ENCODE measurements around the gene ATOSA. TPM values are rescaled to one million over a fixed set of nuclear protein-coding genes. Genes with fewer than 3 reads are reported as not detected.

The ATOSA gene
- total RNA-seq, 1 experiment from 2014 or later, result 21.3 TPM

DNA sequence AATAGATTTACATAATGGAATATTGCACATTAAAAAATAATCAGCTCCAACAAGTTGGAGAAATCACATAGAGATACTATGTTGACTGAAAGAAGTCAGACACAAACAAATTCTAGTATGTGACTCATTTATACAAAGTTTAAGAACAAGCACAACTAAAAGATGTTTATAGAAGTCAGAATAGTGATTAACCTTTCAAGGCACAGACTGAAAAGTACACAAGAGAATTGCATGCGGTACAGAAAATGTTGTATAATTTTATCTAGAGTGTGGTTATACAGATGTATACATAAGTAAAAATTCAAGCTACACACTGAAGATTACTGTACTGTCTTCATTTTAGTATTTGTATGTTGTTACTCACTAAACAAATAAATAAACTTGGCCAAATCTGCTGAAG is 19.3 kb upstream of the ATOSA start:
- DNase-seq (ENCODE audit: unreplicated experiment), result no peak
- H3K27ac Mint-ChIP-seq (ENCODE audit: low read depth, unreplicated experiment), result no peak overlapping the region
- no peaks in the 10 kb centered on the region for H3K36me3 Mint-ChIP-seq (ENCODE audit: insufficient read depth, unreplicated experiment)
- no TSS peak for BruUV-seq (replicated peaks)
- intact Hi-C loops (cut with micrococcal nuclease), result no loop called here
- ChIA-PET POLR2A (no interaction called here), CTCF (interaction anchor here (0.7 kb wide), 1 partner anchor 588 kb away, joined by 3 read pairs; no protein-coding TSS in a partner anchor)
- TF ChIP-seq, protein P1, sequence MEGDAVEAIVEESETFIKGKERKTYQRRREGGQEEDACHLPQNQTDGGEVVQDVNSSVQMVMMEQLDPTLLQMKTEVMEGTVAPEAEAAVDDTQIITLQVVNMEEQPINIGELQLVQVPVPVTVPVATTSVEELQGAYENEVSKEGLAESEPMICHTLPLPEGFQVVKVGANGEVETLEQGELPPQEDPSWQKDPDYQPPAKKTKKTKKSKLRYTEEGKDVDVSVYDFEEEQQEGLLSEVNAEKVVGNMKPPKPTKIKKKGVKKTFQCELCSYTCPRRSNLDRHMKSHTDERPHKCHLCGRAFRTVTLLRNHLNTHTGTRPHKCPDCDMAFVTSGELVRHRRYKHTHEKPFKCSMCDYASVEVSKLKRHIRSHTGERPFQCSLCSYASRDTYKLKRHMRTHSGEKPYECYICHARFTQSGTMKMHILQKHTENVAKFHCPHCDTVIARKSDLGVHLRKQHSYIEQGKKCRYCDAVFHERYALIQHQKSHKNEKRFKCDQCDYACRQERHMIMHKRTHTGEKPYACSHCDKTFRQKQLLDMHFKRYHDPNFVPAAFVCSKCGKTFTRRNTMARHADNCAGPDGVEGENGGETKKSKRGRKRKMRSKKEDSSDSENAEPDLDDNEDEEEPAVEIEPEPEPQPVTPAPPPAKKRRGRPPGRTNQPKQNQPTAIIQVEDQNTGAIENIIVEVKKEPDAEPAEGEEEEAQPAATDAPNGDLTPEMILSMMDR (IDR thresholded peaks at IDR 0.05; ENCODE audit: unreplicated experiment), result no peak
- H3K4me3 Mint-ChIP-seq (ENCODE audit: unreplicated experiment), result no peak overlapping the region
- no peaks in the 10 kb centered on the region for H3K9me3 Mint-ChIP-seq (ENCODE audit: unreplicated experiment)
- no peaks in the 10 kb centered on the region for H3K27me3 Mint-ChIP-seq (ENCODE audit: insufficient read depth, unreplicated experiment)
- H3K4me1 Mint-ChIP-seq (ENCODE audit: insufficient read depth, unreplicated experiment), result no peaks in the 10 kb centered on the region

DNA sequence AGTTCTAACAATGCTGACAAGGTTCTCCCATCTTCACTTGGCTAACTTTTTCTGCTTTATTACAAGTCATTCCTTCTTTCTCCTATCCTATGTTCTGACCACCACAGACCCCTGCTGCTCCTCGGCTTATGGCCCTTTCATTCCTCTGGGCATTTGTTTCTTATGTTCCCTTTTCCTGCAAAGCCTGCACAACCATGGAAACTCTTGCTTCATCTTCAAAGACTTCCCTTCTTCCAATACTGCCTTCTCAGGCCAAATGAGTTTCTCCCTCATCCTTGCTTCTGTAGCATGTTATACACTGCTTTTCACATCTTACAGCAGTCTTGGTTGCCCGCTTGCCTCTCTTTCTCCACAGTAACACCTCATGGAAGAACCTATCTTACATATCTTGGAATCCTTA is 17.9 kb upstream of the ATOSA start:
- CTCF ChIA-PET, result no interaction called here
- no TSS peak for BruUV-seq (replicated peaks)
- H3K27ac Mint-ChIP-seq (ENCODE audit: low read depth, unreplicated experiment), result no peak overlapping the region
- H3K27me3 Mint-ChIP-seq (ENCODE audit: insufficient read depth, unreplicated experiment), result no peaks in the 10 kb centered on the region
- H3K36me3 Mint-ChIP-seq (ENCODE audit: insufficient read depth, unreplicated experiment), result no peaks in the 10 kb centered on the region
- no peak for DNase-seq (ENCODE audit: unreplicated experiment)
- intact Hi-C loops (cut with micrococcal nuclease), result no loop called here
- no peaks in the 10 kb centered on the region for H3K4me1 Mint-ChIP-seq (ENCODE audit: insufficient read depth, unreplicated experiment)
- TF ChIP-seq, protein P1 (IDR thresholded peaks at IDR 0.05; ENCODE audit: unreplicated experiment), result no peak
- H3K9me3 Mint-ChIP-seq (ENCODE audit: unreplicated experiment), result no peaks in the 10 kb centered on the region
- H3K4me3 Mint-ChIP-seq (ENCODE audit: unreplicated experiment), result no peak overlapping the region
- POLR2A ChIA-PET, result interaction anchor here (1.1 kb wide), 1 partner anchor 9 kb away, joined by 4 read pairs; no protein-coding TSS in a partner anchor

DNA sequence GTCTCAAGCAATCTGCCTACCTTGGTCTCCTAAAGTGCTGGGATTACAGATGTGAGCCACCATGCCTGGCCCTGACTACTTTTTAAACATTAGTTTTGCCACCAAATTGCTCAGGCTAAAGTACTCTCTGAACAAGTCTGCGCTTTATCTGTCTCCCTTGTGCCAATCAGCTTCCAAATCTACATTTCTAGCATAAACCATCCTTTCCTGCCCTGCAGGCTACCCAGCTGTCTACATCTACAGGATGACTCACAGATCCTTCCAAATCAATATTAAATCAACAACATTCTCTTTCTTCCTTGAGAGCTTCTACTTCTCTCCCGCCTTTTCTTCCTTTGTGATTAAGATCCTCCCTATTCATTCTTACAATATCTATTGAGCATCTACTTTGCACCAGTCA is 16.0 kb upstream of the ATOSA start:
- ChIA-PET POLR2A (no interaction called here), CTCF (no interaction called here)
- Mint-ChIP-seq H3K27ac (ENCODE audit: low read depth, unreplicated experiment) (no peak overlapping the region), H3K9me3 (ENCODE audit: unreplicated experiment) (no peaks in the 10 kb centered on the region), H3K4me1 (ENCODE audit: insufficient read depth, unreplicated experiment) (no peaks in the 10 kb centered on the region), H3K4me3 (ENCODE audit: unreplicated experiment) (no peak overlapping the region), H3K36me3 (ENCODE audit: insufficient read depth, unreplicated experiment) (no peaks in the 10 kb centered on the region), H3K27me3 (ENCODE audit: insufficient read depth, unreplicated experiment) (no peaks in the 10 kb centered on the region)
- intact Hi-C loops (cut with micrococcal nuclease), result no loop called here
- BruUV-seq (replicated peaks), result no TSS peak
- TF ChIP-seq, protein P1 (IDR thresholded peaks at IDR 0.05; ENCODE audit: unreplicated experiment), result no peak
- DNase-seq (ENCODE audit: unreplicated experiment), result no peak

DNA sequence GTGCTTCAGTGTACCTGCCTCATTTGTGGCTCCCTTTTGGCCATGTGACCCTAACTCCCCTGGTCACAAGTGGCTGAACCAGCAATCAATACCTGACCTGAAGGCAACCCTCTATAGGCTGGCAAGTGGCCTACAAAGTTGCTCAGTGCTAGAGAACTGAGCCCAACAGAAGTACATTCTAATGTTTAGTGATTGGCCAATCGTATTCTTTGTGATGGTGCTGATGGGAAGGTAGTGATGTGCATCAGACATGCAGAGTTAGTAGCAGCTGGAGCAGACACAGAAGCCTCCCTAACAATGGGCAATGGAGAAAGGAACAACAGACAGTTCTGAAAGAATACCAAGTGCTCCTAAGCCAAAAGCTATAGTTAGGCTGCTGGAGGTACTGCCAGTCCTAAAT is 10.4 kb upstream of the ATOSA start:
- no peak overlapping the region for H3K27ac Mint-ChIP-seq (ENCODE audit: low read depth, unreplicated experiment)
- TF ChIP-seq, protein P1 (IDR thresholded peaks at IDR 0.05; ENCODE audit: unreplicated experiment), result no peak
- no TSS peak for BruUV-seq (replicated peaks)
- no peaks in the 10 kb centered on the region for H3K4me1 Mint-ChIP-seq (ENCODE audit: insufficient read depth, unreplicated experiment)
- H3K36me3 Mint-ChIP-seq (ENCODE audit: insufficient read depth, unreplicated experiment), result no peaks in the 10 kb centered on the region
- ChIA-PET CTCF (interaction anchor here (1.2 kb wide), 1 partner anchor 10 kb away, joined by 5 read pairs; the partner anchor contains the start of gene ATOSA), POLR2A (interaction anchor here (0.7 kb wide), 1 partner anchor 19 kb away, joined by 3 read pairs; no protein-coding TSS in a partner anchor)
- intact Hi-C loops (cut with micrococcal nuclease), result no loop called here
- no peaks in the 10 kb centered on the region for H3K9me3 Mint-ChIP-seq (ENCODE audit: unreplicated experiment)
- H3K4me3 Mint-ChIP-seq (ENCODE audit: unreplicated experiment), result no peak overlapping the region
- H3K27me3 Mint-ChIP-seq (ENCODE audit: insufficient read depth, unreplicated experiment), result no peaks in the 10 kb centered on the region
- no peak for DNase-seq (ENCODE audit: unreplicated experiment)
